Mesendoderm (in vitro differentiated cells): Measurements from ENCODE around the gene ASB14.

Experiments
- DNase-seq: peaks from one replicate; pipeline ENCODE4 v3.0.0; 2013
- H2AK5ac ChIP-seq: 2 replicates; pipeline ENCODE4 v1.6.1; 2013; ENCODE audit warnings: low read length, inconsistent platforms
- H2BK120ac ChIP-seq: 2 replicates; pipeline ENCODE4 v1.6.1; 2013; ENCODE audit warnings: low read depth, mild to moderate bottlenecking, low read length, moderate library complexity, mixed read lengths
- H2BK15ac ChIP-seq: replicated peaks from 2 replicates; pipeline ENCODE4 v1.6.1; 2013; ENCODE audit warnings: low read depth, mild to moderate bottlenecking, moderate library complexity
- H2BK5ac ChIP-seq: 2 replicates; pipeline ENCODE4 v1.6.1; 2013; ENCODE audit warnings: low read length, inconsistent platforms
- H3K18ac ChIP-seq: 2 replicates; pipeline ENCODE4 v1.6.1; 2013; ENCODE audit warnings: mild to moderate bottlenecking, low read length, mixed read lengths
- H3K23ac ChIP-seq: one replicate; pipeline ENCODE4 v1.6.1; 2013; ENCODE audit warnings: low read length
- H3K27ac ChIP-seq: 2 replicates; pipeline ENCODE4 v1.5.1; 2013; ENCODE audit warnings: low read depth, mild to moderate bottlenecking, inconsistent platforms, low read length, moderate library complexity
- H3K27me3 ChIP-seq: 2 replicates; pipeline ENCODE4 v1.6.1; 2013; ENCODE audit warnings: low read length, control low read depth, mild to moderate bottlenecking, inconsistent platforms; ENCODE audit not compliant: insufficient read depth, poor library complexity
- H3K36me3 ChIP-seq: 2 replicates; pipeline ENCODE4 v1.6.1; 2013; ENCODE audit warnings: low read length, inconsistent platforms; ENCODE audit not compliant: control insufficient read depth, insufficient read depth
- H3K4ac ChIP-seq: one replicate; pipeline ENCODE4 v1.6.1; 2013; ENCODE audit warnings: low read depth, mild to moderate bottlenecking, low read length, moderate library complexity
- H3K4me1 ChIP-seq: 2 replicates; pipeline ENCODE4 v1.6.1; 2013; ENCODE audit warnings: low read depth, low read length, inconsistent platforms; ENCODE audit not compliant: control insufficient read depth
- H3K4me2 ChIP-seq: 2 replicates; pipeline ENCODE4 v1.6.1; 2013; ENCODE audit warnings: low read length
- H3K4me3 ChIP-seq: 2 replicates; pipeline ENCODE4 v1.5.1; 2013; ENCODE audit warnings: mild to moderate bottlenecking, low read length
- H3K56ac ChIP-seq: one replicate; pipeline ENCODE4 v1.6.1; 2013; ENCODE audit warnings: low read length
- H3K79me1 ChIP-seq: 2 replicates; pipeline ENCODE4 v1.6.1; 2013; ENCODE audit warnings: low read length, inconsistent platforms
- H3K79me2 ChIP-seq: 2 replicates; pipeline ENCODE4 v1.6.1; 2013; ENCODE audit warnings: mild to moderate bottlenecking, low read length; ENCODE audit not compliant: control insufficient read depth, insufficient read depth
- H3K9ac ChIP-seq: 2 replicates; pipeline ENCODE4 v1.6.1; 2013; ENCODE audit warnings: low read length, inconsistent platforms
- H4K5ac ChIP-seq: one replicate; pipeline ENCODE4 v1.6.1; 2013; ENCODE audit warnings: low read length
- H4K8ac ChIP-seq: one replicate; pipeline ENCODE4 v1.6.1; 2013; ENCODE audit warnings: low read depth, mild to moderate bottlenecking, control low read depth, low read length, moderate library complexity
- WGBS: extraction: QIAGEN DNeasy Blood & Tissue Kit; methylation state at CpG from one replicate; pipeline ENCODE4 v1.1.7; 2013; ENCODE audit warnings: low lambda C conversion rate, missing lambda C conversion rate; ENCODE audit not compliant: insufficient coverage; ENCODE audit errors: extremely low coverage; 5-methylcytosine and 5-hydroxymethylcytosine counted together

The ASB14 gene

DNA sequence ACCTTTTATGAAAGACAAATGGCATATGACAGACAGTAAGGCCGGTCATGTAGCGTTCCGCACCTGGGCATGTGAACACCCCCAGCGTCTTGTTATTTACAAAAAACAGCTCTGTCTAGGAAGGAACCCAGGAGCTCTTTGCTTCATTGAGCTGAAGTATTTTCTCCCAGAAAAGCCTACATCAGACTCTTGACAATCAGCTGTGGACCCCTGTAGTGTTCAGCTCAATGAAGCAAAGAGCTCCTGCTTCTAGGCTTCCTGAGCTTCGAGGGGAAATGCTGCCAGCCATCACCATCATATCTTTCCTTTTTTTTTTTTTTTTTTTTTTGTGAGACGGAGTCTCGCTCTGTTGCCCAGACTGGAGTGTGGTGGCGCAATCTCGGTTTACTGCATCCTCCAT, 4.1 kb downstream of the ASB14 start:
- no peaks in the 10 kb centered on the region for H3K79me1 ChIP-seq
- no peak overlapping the region for H3K56ac ChIP-seq
- H2BK120ac ChIP-seq, result no peak overlapping the region
- H3K4ac ChIP-seq, result no peak overlapping the region
- H3K4me3 ChIP-seq, result no peak overlapping the region
- no peak overlapping the region for H4K5ac ChIP-seq
- DNase-seq, result no peak
- H3K27ac ChIP-seq, result no peak overlapping the region
- no peak overlapping the region for H2AK5ac ChIP-seq
- H3K9ac ChIP-seq, result no peak overlapping the region
- H4K8ac ChIP-seq, result no peak overlapping the region
- H3K4me1 ChIP-seq, result no peaks in the 10 kb centered on the region
- no peaks in the 10 kb centered on the region for H3K36me3 ChIP-seq
- H3K23ac ChIP-seq, result no peak overlapping the region
- no peak overlapping the region for H2BK15ac ChIP-seq
- no CpG with 5 or more reads among the region's 9 CpGs for WGBS
- no peak overlapping the region for H2BK5ac ChIP-seq
- no peaks in the 10 kb centered on the region for H3K27me3 ChIP-seq
- H3K18ac ChIP-seq, result no peak overlapping the region
- no peaks in the 10 kb centered on the region for H3K79me2 ChIP-seq
- H3K4me2 ChIP-seq, result no peak overlapping the region

DNA sequence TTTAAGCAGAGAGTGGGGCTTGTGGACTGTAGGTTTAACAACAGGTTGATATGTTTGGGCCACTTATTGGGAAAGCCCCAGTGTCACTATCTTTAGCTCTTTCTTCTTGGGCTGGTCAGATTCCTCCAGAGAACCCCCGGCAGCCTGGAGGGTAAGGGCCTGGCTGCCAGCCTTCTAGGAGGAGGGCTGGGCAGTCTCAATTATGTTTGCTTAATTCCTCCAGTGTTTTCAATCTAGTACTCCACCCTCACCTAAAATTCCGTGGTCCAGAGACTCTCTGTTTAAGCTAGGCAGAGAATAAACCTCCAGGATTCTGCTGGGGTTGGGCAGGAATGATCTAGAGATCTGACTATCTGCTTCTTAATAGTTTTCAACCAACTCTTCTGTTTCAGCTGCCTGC, 5.3 kb downstream of the ASB14 start:
- H3K36me3 ChIP-seq, result no peaks in the 10 kb centered on the region
- H4K8ac ChIP-seq, result no peak overlapping the region
- H3K9ac ChIP-seq, result no peak overlapping the region
- H4K5ac ChIP-seq, result no peak overlapping the region
- H3K23ac ChIP-seq, result no peak overlapping the region
- no peak overlapping the region for H2BK120ac ChIP-seq
- H3K79me1 ChIP-seq, result no peaks in the 10 kb centered on the region
- H3K4me2 ChIP-seq, result no peak overlapping the region
- no peak overlapping the region for H3K18ac ChIP-seq
- no peak overlapping the region for H3K56ac ChIP-seq
- H3K27me3 ChIP-seq, result no peaks in the 10 kb centered on the region
- H2BK5ac ChIP-seq, result no peak overlapping the region
- no peak overlapping the region for H3K4me3 ChIP-seq
- DNase-seq, result no peak
- no peak overlapping the region for H2BK15ac ChIP-seq
- no peak overlapping the region for H3K4ac ChIP-seq
- no peak overlapping the region for H3K27ac ChIP-seq
- WGBS, result no CpG with 5 or more reads among the region's 2 CpGs
- H3K79me2 ChIP-seq, result no peaks in the 10 kb centered on the region
- H3K4me1 ChIP-seq, result no peaks in the 10 kb centered on the region
- H2AK5ac ChIP-seq, result no peak overlapping the region

DNA sequence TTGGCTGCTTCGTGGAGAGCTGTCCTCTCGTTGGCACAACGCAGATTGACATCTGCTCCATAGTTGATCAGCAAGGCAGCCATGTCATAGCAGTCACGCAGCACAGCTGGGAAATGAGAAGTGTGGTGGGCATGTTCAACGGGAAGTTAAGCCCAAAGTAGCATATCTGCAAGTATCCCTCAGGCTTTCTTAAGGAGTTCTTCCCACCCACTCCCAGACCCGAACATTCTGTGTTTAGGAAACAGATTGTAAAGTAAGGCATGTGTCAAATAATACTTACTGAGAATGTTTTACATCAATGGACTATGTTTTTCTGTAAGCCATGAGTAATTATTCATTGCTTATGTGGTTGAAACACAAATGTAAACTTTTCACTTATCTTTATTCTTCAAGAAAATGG, 9.2 kb downstream of the ASB14 start:
- no peak overlapping the region for H3K9ac ChIP-seq
- no peak overlapping the region for H3K4me2 ChIP-seq
- H2AK5ac ChIP-seq, result no peak overlapping the region
- DNase-seq, result no peak
- H2BK15ac ChIP-seq, result no peak overlapping the region
- H4K5ac ChIP-seq, result no peak overlapping the region
- no CpG with 5 or more reads among the region's 6 CpGs for WGBS
- no peaks in the 10 kb centered on the region for H3K4me1 ChIP-seq
- H4K8ac ChIP-seq, result no peak overlapping the region
- H2BK5ac ChIP-seq, result no peak overlapping the region
- no peak overlapping the region for H3K4ac ChIP-seq
- H2BK120ac ChIP-seq, result no peak overlapping the region
- no peaks in the 10 kb centered on the region for H3K79me1 ChIP-seq
- no peak overlapping the region for H3K56ac ChIP-seq
- H3K36me3 ChIP-seq, result no peaks in the 10 kb centered on the region
- H3K4me3 ChIP-seq, result no peak overlapping the region
- no peak overlapping the region for H3K18ac ChIP-seq
- H3K23ac ChIP-seq, result no peak overlapping the region
- H3K27ac ChIP-seq, result no peak overlapping the region
- H3K79me2 ChIP-seq, result no peaks in the 10 kb centered on the region
- H3K27me3 ChIP-seq, result no peaks in the 10 kb centered on the region

DNA sequence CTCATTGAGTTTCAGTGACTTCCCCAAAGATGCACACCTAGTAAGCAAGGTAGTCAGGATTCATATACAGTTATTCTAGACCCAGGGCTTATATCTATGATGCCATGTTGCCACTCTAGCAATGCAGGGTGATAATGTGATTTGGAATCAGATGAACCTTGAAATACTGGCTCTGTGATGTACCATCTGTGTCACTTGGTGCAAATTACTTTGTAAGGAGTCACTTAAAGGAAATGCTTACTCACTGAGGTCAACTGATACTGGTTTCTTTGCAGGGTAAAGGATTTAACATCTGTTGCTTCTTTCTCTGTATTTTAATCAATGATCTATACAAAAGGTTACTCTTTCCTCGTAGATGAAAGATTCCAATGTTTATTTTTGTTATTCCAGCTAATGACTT, 10.8 kb downstream of the ASB14 start:
- Histone ChIP-seq H3K4me1 (no peaks in the 10 kb centered on the region), H3K4ac (no peak overlapping the region), H3K18ac (no peak overlapping the region), H2BK5ac (no peak overlapping the region), H3K27me3 (no peaks in the 10 kb centered on the region), H3K56ac (no peak overlapping the region), H3K9ac (no peak overlapping the region), H2BK120ac (no peak overlapping the region), H3K4me3 (no peak overlapping the region), H3K79me1 (no peaks in the 10 kb centered on the region), H2BK15ac (no peak overlapping the region), H4K8ac (no peak overlapping the region), H2AK5ac (no peak overlapping the region), H3K23ac (no peak overlapping the region), H3K27ac (no peak overlapping the region), H4K5ac (no peak overlapping the region), H3K36me3 (no peaks in the 10 kb centered on the region), H3K79me2 (no peaks in the 10 kb centered on the region), H3K4me2 (no peak overlapping the region)
- peak; percentile 38 for DNase-seq
- WGBS, result no CpG with 5 or more reads among the region's 1 CpG

DNA sequence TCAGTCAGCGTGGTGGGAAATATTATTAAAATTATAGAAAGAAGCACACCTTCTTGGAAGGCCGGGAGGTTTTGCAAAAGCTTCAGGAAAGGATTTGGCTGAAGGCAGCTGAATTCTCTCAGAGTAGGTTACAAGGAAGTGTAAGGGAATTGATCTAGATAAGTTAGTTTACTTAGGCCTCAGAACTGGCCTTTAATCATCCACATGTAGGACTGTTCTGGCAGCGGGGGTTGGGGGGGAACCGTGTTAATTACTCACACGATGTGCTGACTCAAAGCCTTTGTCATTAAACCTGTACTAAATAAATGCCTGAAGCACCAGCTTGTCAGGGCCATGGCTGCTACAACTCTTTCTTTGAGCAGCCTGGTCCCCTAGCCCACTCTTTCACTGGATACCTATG, 12.8 kb downstream of the ASB14 start:
- no peaks in the 10 kb centered on the region for H3K36me3 ChIP-seq
- no peak overlapping the region for H2BK120ac ChIP-seq
- H3K27ac ChIP-seq, result no peak overlapping the region
- no peak overlapping the region for H3K4ac ChIP-seq
- no peaks in the 10 kb centered on the region for H3K4me1 ChIP-seq
- no peak overlapping the region for H3K23ac ChIP-seq
- no peak overlapping the region for H3K18ac ChIP-seq
- no peaks in the 10 kb centered on the region for H3K27me3 ChIP-seq
- no peak overlapping the region for H2AK5ac ChIP-seq
- no peak overlapping the region for H3K4me3 ChIP-seq
- no peak for DNase-seq
- no peak overlapping the region for H2BK15ac ChIP-seq
- no peak overlapping the region for H4K8ac ChIP-seq
- no peaks in the 10 kb centered on the region for H3K79me2 ChIP-seq
- no peak overlapping the region for H3K9ac ChIP-seq
- WGBS, result no CpG with 5 or more reads among the region's 5 CpGs
- H2BK5ac ChIP-seq, result no peak overlapping the region
- no peak overlapping the region for H4K5ac ChIP-seq
- H3K56ac ChIP-seq, result no peak overlapping the region
- no peaks in the 10 kb centered on the region for H3K79me1 ChIP-seq
- H3K4me2 ChIP-seq, result no peak overlapping the region

DNA sequence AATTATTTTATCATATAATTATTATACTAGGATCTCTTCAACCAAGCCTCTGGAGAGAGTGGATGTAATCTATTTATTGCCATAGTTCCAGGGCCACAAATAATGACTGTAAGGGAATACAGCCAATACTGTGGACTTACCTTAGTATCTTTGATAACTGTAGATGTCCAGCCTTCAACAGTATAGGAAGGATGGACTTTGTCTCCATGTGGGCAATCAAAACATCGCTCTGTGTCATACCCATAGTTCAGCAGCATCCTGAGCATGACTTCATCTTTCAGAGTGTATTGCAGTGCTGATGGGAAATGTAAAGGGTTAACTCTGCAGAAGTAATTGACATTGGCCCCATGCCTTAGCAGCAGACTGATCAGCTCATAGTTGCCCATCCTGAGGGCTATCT, 14.2 kb downstream of the ASB14 start:
- no peaks in the 10 kb centered on the region for H3K4me1 ChIP-seq
- H2BK5ac ChIP-seq, result no peak overlapping the region
- H4K5ac ChIP-seq, result no peak overlapping the region
- H2AK5ac ChIP-seq, result no peak overlapping the region
- no peak overlapping the region for H3K4me3 ChIP-seq
- no peak overlapping the region for H3K27ac ChIP-seq
- H3K27me3 ChIP-seq, result no peaks in the 10 kb centered on the region
- no peaks in the 10 kb centered on the region for H3K79me1 ChIP-seq
- no peak overlapping the region for H3K56ac ChIP-seq
- no CpG with 5 or more reads among the region's 1 CpG for WGBS
- no peaks in the 10 kb centered on the region for H3K79me2 ChIP-seq
- H2BK15ac ChIP-seq, result no peak overlapping the region
- H2BK120ac ChIP-seq, result no peak overlapping the region
- no peak overlapping the region for H3K18ac ChIP-seq
- no peak overlapping the region for H3K9ac ChIP-seq
- no peaks in the 10 kb centered on the region for H3K36me3 ChIP-seq
- no peak overlapping the region for H3K4ac ChIP-seq
- H3K4me2 ChIP-seq, result no peak overlapping the region
- no peak overlapping the region for H3K23ac ChIP-seq
- H4K8ac ChIP-seq, result no peak overlapping the region
- DNase-seq, result no peak
